Peyer's patch (tissue), 4 donors: Measurements from ENCODE around the gene FOXN4.

Experiments used
- POLR2A ChIP-seq, 2 donors: fragments of 450-650 bp; IDR thresholded peaks; one replicate each; pipeline ENCODE4 v1.5.1; 2017; ENCODE audit warnings: antibody characterized with exemption in 2 of 2, mild to moderate bottlenecking in 2 of 2, moderate library complexity in 2 of 2
- TF ChIP-seq, protein P1 (sequence below), 6 experiments: fragments of 450-650 bp in 4 of 6; fragments of 200-600 bp in 2 of 6; sonication (generic) in 1 of 6; IDR thresholded peaks; one replicate each; pipeline ENCODE4 v1.5.1; 2017 to 2019; ENCODE audit warnings: antibody characterized with exemption in 6 of 6, mild to moderate bottlenecking in 3 of 6, moderate library complexity in 1 of 6

DNA sequence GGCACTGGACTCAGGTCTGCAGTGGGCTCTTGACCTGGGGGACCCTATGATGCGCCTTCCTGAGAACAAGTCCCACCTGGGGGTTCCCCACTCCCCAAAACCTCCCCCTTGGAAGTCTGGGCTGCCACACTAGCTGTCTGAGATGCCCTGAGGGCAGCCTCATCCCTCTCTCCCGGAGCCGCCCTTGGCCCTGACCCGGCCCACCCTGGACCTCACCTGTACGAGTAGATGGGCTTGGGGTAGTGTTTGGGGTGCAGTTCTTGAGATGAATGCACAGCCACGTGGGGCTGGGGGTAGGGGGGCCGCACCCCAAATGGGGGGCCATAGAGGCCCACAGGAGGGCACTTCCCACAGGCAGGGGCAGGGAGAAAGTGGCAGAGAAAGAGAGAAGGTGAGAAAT lies 21.9 kb downstream of the FOXN4 start:
- TF ChIP-seq, protein P1, sequence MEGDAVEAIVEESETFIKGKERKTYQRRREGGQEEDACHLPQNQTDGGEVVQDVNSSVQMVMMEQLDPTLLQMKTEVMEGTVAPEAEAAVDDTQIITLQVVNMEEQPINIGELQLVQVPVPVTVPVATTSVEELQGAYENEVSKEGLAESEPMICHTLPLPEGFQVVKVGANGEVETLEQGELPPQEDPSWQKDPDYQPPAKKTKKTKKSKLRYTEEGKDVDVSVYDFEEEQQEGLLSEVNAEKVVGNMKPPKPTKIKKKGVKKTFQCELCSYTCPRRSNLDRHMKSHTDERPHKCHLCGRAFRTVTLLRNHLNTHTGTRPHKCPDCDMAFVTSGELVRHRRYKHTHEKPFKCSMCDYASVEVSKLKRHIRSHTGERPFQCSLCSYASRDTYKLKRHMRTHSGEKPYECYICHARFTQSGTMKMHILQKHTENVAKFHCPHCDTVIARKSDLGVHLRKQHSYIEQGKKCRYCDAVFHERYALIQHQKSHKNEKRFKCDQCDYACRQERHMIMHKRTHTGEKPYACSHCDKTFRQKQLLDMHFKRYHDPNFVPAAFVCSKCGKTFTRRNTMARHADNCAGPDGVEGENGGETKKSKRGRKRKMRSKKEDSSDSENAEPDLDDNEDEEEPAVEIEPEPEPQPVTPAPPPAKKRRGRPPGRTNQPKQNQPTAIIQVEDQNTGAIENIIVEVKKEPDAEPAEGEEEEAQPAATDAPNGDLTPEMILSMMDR (IDR thresholded peaks at IDR 0.05), result no peak
- TF ChIP-seq POLR2A (IDR thresholded peaks at IDR 0.05), result no peak
